HCEC 1CT (cell line): Measurements from ENCODE around the gene MRAP2.

ENCODE experiments used
- DNase-seq: peaks from one replicate; pipeline ENCODE4 v3.0.0-alpha.2; 2017

Gene MRAP2

GRCh38 chr6:84137051-84137375 lies 103.4 kb downstream of the MRAP2 start:
- no peak for DNase-seq

- DNase-seq = no peak
Measured at GRCh38 chr6:84137989-84138575, 104.5 kb downstream of the MRAP2 start.

DNA sequence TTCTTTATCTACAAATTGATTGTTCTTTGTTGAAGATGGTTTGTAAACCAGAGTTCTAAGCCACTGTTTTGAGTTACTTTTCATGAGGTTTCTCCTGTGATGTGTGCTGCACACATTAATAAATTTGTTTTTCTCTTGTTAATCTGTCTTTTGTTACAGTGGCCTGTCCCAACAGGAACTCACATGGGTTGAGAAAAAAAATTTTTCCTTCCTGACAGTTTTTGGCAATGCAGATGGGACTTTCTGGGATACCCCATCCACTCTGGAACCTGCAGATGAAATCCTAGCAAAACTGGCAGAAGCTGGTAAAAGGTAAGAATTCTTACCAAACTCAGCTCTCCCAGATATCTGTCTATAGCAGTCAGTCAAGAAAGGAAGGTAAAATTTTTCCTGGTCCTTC lies 105.7 kb downstream of the MRAP2 start:
- no peak for DNase-seq
